ENCODE results near the gene SPDYE6. TPM values are rescaled to one million over a fixed set of nuclear protein-coding genes. Genes with fewer than 3 reads are reported as not detected.
"Not testable (repeated sequence)": the region's sequence is repeated elsewhere in the genome, so short reads cannot be mapped to it uniquely, and the experiment has no call there.

The SPDYE6 gene
- total RNA-seq: not detected
- under 1 TPM in 1 of 3 donors, not detected in 2; 0.23 TPM for polyA plus RNA-seq

GRCh38 chr7:102356344-102356743, at the start of gene SPDYE6:
Gene SPDYE6, minus strand, starts transcription at chr7:102356444. Its CDS starts 421 bp downstream, at chr7:102356023.
- H3K27ac ChIP-seq; H3K36me3 ChIP-seq; intact Hi-C loops (cut with DNase I); H3K27me3 ChIP-seq; DNase-seq; H3K9me3 ChIP-seq; H3K4me3 ChIP-seq; H3K4me1 ChIP-seq: not testable (repeated sequence)
- no CpG with 5 or more reads among the region's 6 CpGs for WGBS, 2 donors

- intact Hi-C loops (cut with DNase I); H3K27ac ChIP-seq; H3K27me3 ChIP-seq; H3K4me1 ChIP-seq; H3K4me3 ChIP-seq; DNase-seq; H3K9me3 ChIP-seq: not testable (repeated sequence)
- H3K36me3 ChIP-seq: peaks cover 12 to 100% (median 70%) of the 10 kb centered on the region in 4 donors
- WGBS, 2 donors: 92 to 95% methylated on average over 5 of the region's 5 CpGs
Measured at GRCh38 chr7:102404862-102405188, 48.6 kb upstream of the SPDYE6 start.

- TF ChIP-seq, protein P1, sequence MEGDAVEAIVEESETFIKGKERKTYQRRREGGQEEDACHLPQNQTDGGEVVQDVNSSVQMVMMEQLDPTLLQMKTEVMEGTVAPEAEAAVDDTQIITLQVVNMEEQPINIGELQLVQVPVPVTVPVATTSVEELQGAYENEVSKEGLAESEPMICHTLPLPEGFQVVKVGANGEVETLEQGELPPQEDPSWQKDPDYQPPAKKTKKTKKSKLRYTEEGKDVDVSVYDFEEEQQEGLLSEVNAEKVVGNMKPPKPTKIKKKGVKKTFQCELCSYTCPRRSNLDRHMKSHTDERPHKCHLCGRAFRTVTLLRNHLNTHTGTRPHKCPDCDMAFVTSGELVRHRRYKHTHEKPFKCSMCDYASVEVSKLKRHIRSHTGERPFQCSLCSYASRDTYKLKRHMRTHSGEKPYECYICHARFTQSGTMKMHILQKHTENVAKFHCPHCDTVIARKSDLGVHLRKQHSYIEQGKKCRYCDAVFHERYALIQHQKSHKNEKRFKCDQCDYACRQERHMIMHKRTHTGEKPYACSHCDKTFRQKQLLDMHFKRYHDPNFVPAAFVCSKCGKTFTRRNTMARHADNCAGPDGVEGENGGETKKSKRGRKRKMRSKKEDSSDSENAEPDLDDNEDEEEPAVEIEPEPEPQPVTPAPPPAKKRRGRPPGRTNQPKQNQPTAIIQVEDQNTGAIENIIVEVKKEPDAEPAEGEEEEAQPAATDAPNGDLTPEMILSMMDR (IDR thresholded peaks at IDR 0.05): peak in 3 of 4 experiments; percentile 21 to 60 (median 30)
- no peak for TF ChIP-seq POLR2AphosphoS5 (IDR thresholded peaks at IDR 0.05)
- DNase-seq: no peak
- WGBS, 2 donors: 67 to 76% methylated on average over 15 of the region's 15 CpGs
- H3K9me3 ChIP-seq: no peaks in the 10 kb centered on the region
- no peak overlapping the region for H3K27ac ChIP-seq
- intact Hi-C loops (cut with DNase I): no loop called here
- H3K27me3 ChIP-seq: no peaks in the 10 kb centered on the region
- H3K4me1 ChIP-seq: no peaks in the 10 kb centered on the region
- peaks cover 12 to 100% (median 67%) of the 10 kb centered on the region in 4 donors for H3K36me3 ChIP-seq
- no peak overlapping the region for H3K4me3 ChIP-seq
Measured at GRCh38 chr7:102404005-102404861, 48.0 kb upstream of the SPDYE6 start.

DNA sequence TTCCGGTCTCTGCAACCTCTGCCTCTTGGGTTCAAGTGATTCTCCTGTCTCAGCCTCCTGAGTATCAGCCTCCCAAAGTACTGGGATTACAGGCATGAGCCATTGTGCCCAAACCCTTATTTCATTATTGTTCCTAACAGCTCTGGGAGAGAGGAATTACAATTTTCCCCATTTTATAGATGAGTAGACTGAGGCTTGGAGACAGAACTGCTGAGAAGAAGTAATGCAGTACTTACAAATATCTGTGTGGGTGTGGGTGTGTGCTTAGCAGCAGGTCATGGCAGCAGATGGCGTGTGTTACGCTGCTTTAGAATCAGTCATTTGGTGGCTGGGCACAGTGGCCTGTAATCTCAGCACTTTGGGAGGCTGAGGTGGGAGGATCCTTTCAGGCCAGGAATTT, 47.3 kb upstream of the SPDYE6 start:
- intact Hi-C loops (cut with DNase I): no loop called here
- no peak for DNase-seq
- Histone ChIP-seq H3K4me3 (no peak overlapping the region), H3K4me1 (no peaks in the 10 kb centered on the region), H3K36me3 (peaks cover 12 to 98% (median 61%) of the 10 kb centered on the region in 4 donors), H3K27me3 (no peaks in the 10 kb centered on the region), H3K27ac (no peak overlapping the region), H3K9me3 (no peaks in the 10 kb centered on the region)
- no peak for TF ChIP-seq POLR2A (IDR thresholded peaks at IDR 0.05)
- WGBS, 2 donors: 96 to 97% methylated on average over 3 of the region's 3 CpGs

DNA sequence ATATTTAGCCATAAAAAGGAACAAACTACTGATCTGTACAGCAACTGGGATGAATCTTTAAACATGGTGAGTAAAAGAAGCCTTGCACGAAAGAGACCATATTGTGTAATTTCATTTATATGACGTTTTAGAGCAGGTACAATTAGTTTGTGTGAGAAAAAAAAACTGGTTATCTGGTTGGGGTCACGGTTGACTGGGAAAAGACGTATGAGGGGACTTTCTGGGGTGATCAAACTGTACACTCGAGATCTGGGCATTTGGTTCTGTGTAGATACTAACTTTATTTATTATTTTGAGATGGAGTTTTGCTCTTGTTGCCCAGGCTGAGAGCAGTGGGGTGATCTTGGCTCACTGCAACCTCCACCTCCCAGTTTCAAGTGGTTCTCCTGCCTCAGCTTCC, 44.1 kb upstream of the SPDYE6 start:
- Histone ChIP-seq H3K27me3 (no peaks in the 10 kb centered on the region), H3K9me3 (no peaks in the 10 kb centered on the region), H3K36me3 (peaks cover 12 to 66% (median 33%) of the 10 kb centered on the region in 4 donors), H3K4me1 (peaks cover 0 to 19% (median 10%) of the 10 kb centered on the region in 4 donors), H3K27ac (no peak overlapping the region), H3K4me3 (no peak overlapping the region)
- no peak for DNase-seq
- TF ChIP-seq POLR2AphosphoS5 (IDR thresholded peaks at IDR 0.05): no peak
- TF ChIP-seq EP300 (IDR thresholded peaks at IDR 0.05): no peak
- TF ChIP-seq, protein P1 (IDR thresholded peaks at IDR 0.05): no peak
- TF ChIP-seq POLR2A (IDR thresholded peaks at IDR 0.05): no peak
- intact Hi-C loops (cut with DNase I): no loop called here
- 89 to 91% methylated on average over 5 of the region's 5 CpGs for WGBS, 2 donors

GRCh38 chr7:102398543-102398942, 42.3 kb upstream of the SPDYE6 start:
- intact Hi-C loops (cut with DNase I): no loop called here
- H3K36me3 ChIP-seq: peaks cover 6 to 48% (median 27%) of the 10 kb centered on the region in 4 donors

More at GRCh38 chr7:102398543-102398942, 42.3 kb upstream of the SPDYE6 start:
- Histone ChIP-seq H3K27me3 (no peaks in the 10 kb centered on the region), H3K4me3 (no peak overlapping the region), H3K9me3 (no peaks in the 10 kb centered on the region), H3K4me1 (peaks cover 0 to 19% (median 10%) of the 10 kb centered on the region in 4 donors), H3K27ac (no peak overlapping the region)
- DNase-seq: no peak
- TF ChIP-seq POLR2A (IDR thresholded peaks at IDR 0.05): no peak
- TF ChIP-seq EP300 (IDR thresholded peaks at IDR 0.05): no peak
- TF ChIP-seq, protein P1 (IDR thresholded peaks at IDR 0.05): no peak
- no peak for TF ChIP-seq POLR2AphosphoS5 (IDR thresholded peaks at IDR 0.05)
- 96% methylated on average over 8 of the region's 8 CpGs for WGBS, 2 donors
